GM15510 (cell line): Measurements from ENCODE around the gene SMG6.

ENCODE experiments used
- POLR2A ChIP-seq: IDR thresholded peaks from 3 replicates; pipeline ENCODE4 v1.6.1; 2011; ENCODE audit warnings: borderline replicate concordance; ENCODE audit not compliant: insufficient read length; ENCODE audit errors: extremely low read depth

The SMG6 gene

DNA sequence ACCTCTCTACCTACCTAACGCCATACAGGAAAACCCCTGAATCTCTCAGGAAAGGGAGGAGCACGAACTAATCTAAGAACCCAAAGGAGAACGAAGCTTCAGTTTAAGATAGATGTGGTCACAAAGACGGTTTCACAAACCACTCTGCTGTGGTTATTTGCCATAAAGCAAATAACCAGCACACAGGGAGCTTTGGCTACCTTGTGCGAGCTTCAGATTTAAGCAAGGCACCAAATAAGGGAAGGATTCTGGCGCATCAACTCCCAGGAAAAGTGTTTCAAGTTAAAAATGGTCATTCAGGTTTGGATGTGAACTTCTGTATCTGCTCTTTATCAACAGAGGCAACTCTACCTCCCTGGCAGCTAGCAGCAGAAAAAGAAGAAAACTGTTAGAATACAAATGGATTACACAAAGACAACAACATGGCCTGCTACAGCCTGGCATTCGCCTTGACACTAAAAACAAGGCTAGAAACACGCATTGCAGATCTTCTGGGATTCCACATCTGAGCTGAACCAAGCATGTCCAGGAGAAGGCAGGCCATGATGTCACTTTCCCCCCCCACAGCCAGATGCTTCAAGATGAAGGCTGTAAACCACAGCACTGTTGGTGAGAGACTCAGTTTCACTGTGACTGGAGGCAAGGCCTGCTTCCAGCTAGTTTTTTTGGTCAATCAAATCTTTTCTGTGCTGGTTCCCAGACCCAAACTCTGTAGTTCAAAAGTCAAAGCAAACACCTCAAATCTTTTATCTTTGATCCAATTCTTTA is 43.6 kb downstream of the SMG6 start:
- TF ChIP-seq POLR2A = peak; percentile 31

GRCh38 chr17:2253768-2254406 is 49.7 kb downstream of the SMG6 start:
- no peak for TF ChIP-seq POLR2A

- TF ChIP-seq POLR2A = no peak
These were observed 50.2 kb downstream of the SMG6 start for GRCh38 chr17:2253362-2253761.

DNA sequence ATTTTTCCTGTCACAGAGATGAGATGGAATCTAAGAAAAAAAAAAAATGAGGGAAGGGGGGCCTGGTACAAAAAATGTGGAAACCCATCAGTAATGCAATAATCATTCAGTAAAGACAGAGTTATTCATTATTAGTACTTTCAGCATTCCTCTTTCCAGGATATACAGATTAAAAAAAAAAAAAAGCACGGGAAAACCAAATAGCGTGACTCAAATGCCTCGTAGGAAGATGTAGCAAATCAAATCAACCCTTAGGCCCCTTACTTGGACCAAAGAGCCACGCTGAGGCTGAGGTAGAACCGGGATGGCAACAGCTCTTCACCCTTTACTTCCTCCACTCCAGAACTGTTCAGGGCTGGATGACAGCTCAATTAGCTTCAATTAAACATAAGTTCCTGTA is 52.5 kb downstream of the SMG6 start:
- TF ChIP-seq POLR2A = no peak

DNA sequence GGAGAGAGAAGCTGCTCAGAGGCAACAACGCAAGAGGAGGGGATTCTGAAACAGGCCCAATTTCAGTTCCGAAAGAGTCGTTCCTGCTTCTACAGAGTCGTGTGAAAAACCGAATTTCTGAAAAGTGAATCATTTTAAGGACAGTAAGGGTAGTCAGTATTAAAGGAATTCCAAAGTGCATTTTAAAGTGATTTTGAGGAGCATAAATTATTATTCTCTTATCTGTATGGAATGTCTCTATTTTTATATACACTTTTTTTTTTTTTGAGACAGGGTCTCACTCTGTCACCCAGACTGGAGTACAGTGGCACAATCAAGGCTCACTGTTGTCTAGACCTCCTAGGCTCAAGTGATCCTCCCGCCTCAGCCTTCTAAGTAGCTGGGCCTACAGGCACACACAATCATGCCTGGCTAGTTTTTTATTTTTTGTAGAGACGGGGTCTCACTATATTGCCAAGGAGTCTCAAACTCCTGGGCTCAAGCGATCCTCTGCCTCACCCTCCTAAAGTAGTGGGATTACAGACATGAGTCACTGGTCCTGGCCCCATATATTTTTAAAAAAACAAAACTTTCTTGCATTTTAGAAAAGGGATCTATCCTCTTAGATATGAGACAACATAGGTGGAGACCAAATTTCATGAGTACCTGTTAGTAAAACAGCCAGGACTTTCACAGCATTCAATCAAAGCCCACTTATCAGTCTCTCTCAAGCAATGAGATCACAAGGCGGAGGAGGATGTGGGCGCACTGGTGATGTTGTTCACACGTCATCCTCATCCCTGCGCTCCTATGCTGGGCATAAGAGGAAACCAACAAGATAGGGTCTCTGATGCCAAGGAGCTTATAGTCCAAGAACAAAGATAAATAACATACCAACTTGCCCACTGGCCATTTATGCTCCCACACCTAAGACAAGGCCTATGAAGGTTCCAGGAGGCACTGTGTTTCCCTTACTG is 53.2 kb downstream of the SMG6 start:
- TF ChIP-seq POLR2A = no peak

DNA sequence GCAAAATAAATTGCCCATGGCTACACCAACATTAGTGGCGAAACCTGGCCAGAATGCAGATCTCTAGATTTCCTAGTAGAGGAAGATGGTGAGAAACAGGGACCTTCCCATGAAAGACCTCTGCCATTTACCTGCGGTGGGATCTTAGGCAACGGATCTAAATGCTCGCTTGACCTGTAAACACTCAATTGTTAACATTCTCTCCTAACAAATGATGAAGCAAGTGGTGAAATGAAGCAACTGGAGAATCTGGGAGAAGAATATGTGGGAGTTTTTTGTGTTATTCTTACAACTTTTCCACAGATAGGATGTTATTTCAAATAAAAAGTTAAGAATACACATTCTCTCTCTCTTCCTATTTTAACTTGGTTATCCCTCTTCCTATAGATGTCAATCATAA is 56.6 kb downstream of the SMG6 start:
- no peak for TF ChIP-seq POLR2A

GRCh38 chr17:2244545-2245525 is 58.8 kb downstream of the SMG6 start:
- no peak for TF ChIP-seq POLR2A

DNA sequence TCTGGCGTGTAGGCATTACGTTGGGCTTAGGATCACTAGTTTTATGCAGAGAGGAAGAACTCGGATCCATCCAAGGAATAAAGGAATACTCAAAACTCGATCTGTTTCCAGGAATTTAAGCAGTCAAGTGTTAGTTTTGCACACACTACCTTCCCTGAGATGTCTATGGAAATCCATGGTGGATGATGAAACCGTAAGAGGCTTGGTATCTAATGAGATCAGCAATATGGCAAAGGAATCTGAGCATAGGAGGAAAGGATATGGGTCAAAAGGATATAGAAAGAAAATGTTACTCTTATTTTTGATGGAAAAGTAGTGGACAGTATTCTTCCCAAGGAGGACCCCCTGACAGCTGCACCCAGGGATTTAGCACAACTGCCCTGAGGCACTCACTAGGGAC is 59.6 kb downstream of the SMG6 start:
- no peak for TF ChIP-seq POLR2A

- no peak for TF ChIP-seq POLR2A
These were observed 61.8 kb downstream of the SMG6 start for GRCh38 chr17:2241823-2242222.

DNA sequence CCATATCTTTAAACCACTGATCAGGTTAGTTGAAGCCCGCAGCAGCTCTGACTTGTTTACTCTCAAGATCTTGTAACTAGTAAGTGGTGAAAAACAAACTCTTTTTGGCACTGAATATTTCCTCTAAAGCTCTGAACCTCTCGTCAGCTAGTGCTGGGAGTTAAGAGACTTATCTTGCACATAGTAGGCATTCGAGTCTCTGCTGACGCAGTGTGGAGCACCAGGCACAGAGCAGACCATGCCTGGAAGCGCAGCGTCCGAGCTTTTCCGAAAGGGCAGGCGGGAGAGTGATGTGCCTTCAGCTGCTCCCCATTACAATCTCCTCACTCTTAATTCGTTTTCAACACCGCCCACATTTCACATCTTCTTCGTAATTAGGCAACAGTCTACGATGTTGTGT is 63.0 kb downstream of the SMG6 start:
- TF ChIP-seq POLR2A = no peak

DNA sequence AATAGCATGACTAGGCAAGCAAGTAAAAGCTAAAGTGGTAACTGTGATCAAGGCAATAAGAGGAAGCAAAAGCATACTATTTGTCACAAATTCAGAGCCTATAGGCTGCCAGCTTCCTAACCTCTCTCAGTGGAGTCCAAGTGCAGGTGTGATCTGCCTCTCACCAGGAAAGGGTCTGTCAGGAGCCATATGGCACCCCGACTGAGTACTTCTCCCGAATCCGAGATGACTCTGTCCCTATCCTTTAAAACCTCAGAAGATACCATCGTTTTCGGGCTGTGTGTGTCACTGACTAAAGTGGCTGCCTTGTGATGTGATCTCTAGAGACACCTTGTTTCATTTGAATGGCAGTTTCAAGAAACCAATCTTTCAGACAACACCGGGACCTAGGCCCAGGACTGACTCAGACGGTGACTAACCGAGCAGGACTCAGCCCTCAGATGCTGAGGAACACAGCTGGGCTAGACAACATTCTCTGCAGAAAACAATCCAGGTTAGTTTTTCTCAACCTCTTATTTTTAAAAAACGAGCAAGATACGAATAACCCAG is 63.6 kb downstream of the SMG6 start:
- peak; percentile 36 for TF ChIP-seq POLR2A

DNA sequence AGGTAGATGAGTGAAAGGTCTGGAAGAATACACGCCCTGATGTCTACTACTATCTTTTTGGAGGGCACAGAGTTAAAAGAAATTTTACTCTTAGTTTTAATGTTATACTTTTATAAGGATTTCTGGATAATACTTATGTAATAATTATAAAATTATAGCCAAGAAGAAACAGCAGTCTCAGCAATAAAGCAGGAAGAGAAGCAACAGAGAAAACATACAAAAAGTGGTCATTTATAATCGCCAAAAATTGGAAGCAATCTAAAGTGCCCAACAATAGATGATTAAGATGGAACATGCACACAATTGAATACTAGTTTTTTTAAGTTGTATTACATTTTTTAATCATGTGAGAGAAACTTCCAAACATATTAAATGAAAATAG is 64.4 kb downstream of the SMG6 start:
- TF ChIP-seq POLR2A = no peak

DNA sequence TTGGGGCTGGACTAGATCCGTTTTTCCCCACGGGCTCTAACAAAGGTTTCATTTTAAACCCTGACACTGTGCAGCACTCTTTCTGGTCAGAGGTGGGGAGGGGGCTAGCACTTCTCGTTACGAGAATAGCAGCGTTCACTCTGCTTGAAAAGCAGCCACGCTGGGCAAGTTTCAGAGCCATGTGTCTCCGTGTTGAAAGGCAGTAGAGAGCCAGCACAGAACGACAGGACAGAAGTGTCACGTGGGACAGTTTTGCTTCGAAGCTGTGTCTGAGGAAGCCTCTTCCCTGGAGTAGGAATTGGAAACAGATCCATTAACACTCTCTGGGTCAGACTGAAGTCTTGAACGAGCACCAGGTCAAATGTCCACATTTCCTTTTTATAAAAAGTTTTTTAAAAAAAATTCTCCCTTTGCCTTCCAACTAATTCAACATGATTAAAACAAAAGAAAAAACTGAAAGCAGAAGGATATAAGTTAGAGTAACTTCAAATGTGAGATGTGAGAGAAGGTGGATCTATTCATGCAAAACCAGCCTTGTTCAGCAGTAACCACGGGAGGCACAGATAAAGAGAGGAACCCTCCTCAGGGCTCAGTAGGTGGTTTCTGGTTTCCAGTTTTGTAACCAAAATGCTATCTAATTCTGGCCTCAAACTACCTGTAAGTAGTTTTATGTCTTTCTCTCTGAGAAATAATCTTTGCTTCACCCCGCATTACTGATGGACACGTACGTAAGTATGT is 65.0 kb downstream of the SMG6 start:
- no peak for TF ChIP-seq POLR2A

DNA sequence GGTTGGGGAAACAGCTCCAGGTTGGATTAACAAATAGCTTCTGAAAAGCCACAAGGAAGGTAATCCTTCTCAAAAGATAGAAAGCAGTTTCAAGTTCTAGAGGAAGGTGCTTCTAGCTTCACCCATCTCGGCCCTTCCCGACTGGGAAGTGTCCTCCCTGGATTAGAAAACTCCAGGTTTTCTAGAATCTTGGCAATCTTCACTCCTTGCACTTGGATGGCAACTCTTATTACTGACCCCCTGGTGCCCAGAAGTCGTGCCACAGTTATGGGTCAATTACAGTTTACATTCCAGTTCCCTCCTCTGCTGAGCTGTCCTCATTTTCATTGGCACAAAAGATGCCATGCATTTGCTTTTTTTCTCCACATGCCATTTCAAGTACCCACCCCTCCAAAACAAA is 65.6 kb downstream of the SMG6 start:
- TF ChIP-seq POLR2A = no peak

- TF ChIP-seq POLR2A = no peak
These were observed 66.1 kb downstream of the SMG6 start for GRCh38 chr17:2237521-2237921.
